Smooth muscle cell (in vitro differentiated cells): ENCODE data around the gene CACNA2D3. TPM values are rescaled to one million over a fixed set of nuclear protein-coding genes. Genes with fewer than 3 reads are reported as not detected.

Experiments
- DNase-seq: peaks from one replicate; lab custom pipeline; 2025; ENCODE audit not compliant: unreplicated experiment; lab: John Stamatoyannopoulos, UW
- H2AFZ ChIP-seq: fragments of 200-600 bp; sonication (generic); 2 replicates; pipeline ENCODE4 v1.6.0; 2016; ENCODE audit warnings: antibody characterized with exemption, low read depth, mild to moderate bottlenecking
- H3F3A ChIP-seq: fragments of 200-600 bp; sonication (generic); 2 replicates; pipeline ENCODE4 v1.6.0; 2017; ENCODE audit warnings: antibody characterized with exemption, low read depth
- H3K27ac ChIP-seq: fragments of 200-600 bp; sonication (generic); 2 replicates; pipeline ENCODE4 v1.5.1; 2016; ENCODE audit warnings: low read depth, mild to moderate bottlenecking
- H3K27me3 ChIP-seq: fragments of 200-600 bp; sonication (generic); 2 replicates; pipeline ENCODE4 v1.6.1; 2016; ENCODE audit warnings: low read depth, mild to moderate bottlenecking
- H3K36me3 ChIP-seq: fragments of 200-600 bp; sonication (generic); 2 replicates; pipeline ENCODE4 v1.5.1; 2016; ENCODE audit warnings: low read depth
- H3K4me1 ChIP-seq: fragments of 200-600 bp; sonication (generic); 2 replicates; pipeline ENCODE4 v1.5.1; 2016; ENCODE audit warnings: low read depth
- H3K4me2 ChIP-seq: fragments of 200-600 bp; sonication (generic); 2 replicates; pipeline ENCODE4 v1.6.0; 2016; ENCODE audit warnings: mild to moderate bottlenecking
- H3K4me3 ChIP-seq: fragments of 200-600 bp; sonication (generic); 2 replicates; pipeline ENCODE4 v1.5.1; 2016; ENCODE audit warnings: mild to moderate bottlenecking
- H3K79me2 ChIP-seq: fragments of 200-600 bp; sonication (generic); 2 replicates; pipeline ENCODE4 v1.6.0; 2016; ENCODE audit warnings: low read depth, mild to moderate bottlenecking
- H3K9ac ChIP-seq: fragments of 200-600 bp; sonication (generic); 2 replicates; pipeline ENCODE4 v1.6.0; 2016; ENCODE audit warnings: low read depth
- H3K9me3 ChIP-seq: fragments of 200-600 bp; sonication (generic); replicated peaks from 2 replicates; pipeline ENCODE4 v1.5.1; 2016; ENCODE audit warnings: low read depth
- H4K20me1 ChIP-seq: fragments of 200-600 bp; sonication (generic); 2 replicates; pipeline ENCODE4 v1.6.0; 2016; ENCODE audit warnings: low read depth
- CTCF ChIP-seq: fragments of 200-600 bp; sonication (generic); IDR thresholded peaks from 2 replicates; pipeline ENCODE4 v1.5.1; 2017; ENCODE audit warnings: borderline replicate concordance, mild to moderate bottlenecking, antibody characterized with exemption; ENCODE audit not compliant: insufficient read depth, poor library complexity, severe bottlenecking
- WGBS: methylation state at CpG from one replicate; pipeline ENCODE4 v1.1.7; 2016; ENCODE audit warnings: low lambda C conversion rate; 5-methylcytosine and 5-hydroxymethylcytosine counted together
- polyA plus RNA-seq: library from polyadenylated mRNA; unstranded; fragments of >200 nt; fragmentation: Nextera tagmentation; extraction: Ambion mirVana; gene quantifications from 2 replicates; pipeline ENCODE4 v1.2.1, GENCODE V29; 2016
- total RNA-seq: library from RNA; depleted of rRNA; stranded (reverse); fragments of >200 nt; gene quantifications from 2 replicates; pipeline ENCODE4 v1.2.3, GENCODE V29; 2014

CACNA2D3 gene
- total and polyA plus RNA-seq, 2 experiments from 2014 or later = 0.15 to 0.90 TPM

GRCh38 chr3:55077726-55078125 lies 955.4 kb downstream of the CACNA2D3 start:
- Histone ChIP-seq H3K4me2 (no peak overlapping the region), H3K4me1 (no peaks in the 10 kb centered on the region), H3K36me3 (no peaks in the 10 kb centered on the region), H3K4me3 (no peak overlapping the region), H4K20me1 (no peaks in the 10 kb centered on the region), H3K79me2 (no peaks in the 10 kb centered on the region), H3K27ac (no peak overlapping the region), H3K27me3 (no peaks in the 10 kb centered on the region), H2AFZ (no peak overlapping the region), H3K9me3 (no peaks in the 10 kb centered on the region), H3F3A (no peaks in the 10 kb centered on the region), H3K9ac (no peak overlapping the region)
- WGBS = 82% methylated on average over 7 of the region's 7 CpGs
- no peak for TF ChIP-seq CTCF
- no peak for DNase-seq

- no peaks in the 10 kb centered on the region for H3K27me3 ChIP-seq
- no peak for TF ChIP-seq CTCF
- H3K4me2 ChIP-seq = no peak overlapping the region
- no peaks in the 10 kb centered on the region for H3F3A ChIP-seq
- H3K9me3 ChIP-seq = no peaks in the 10 kb centered on the region
- no peaks in the 10 kb centered on the region for H3K79me2 ChIP-seq
- DNase-seq = no peak
- H4K20me1 ChIP-seq = no peaks in the 10 kb centered on the region
- H3K27ac ChIP-seq = no peak overlapping the region
- H3K9ac ChIP-seq = no peak overlapping the region
- H3K4me3 ChIP-seq = no peak overlapping the region
- 48% methylated on average over 7 of the region's 7 CpGs for WGBS
- H2AFZ ChIP-seq = no peak overlapping the region
- no peaks in the 10 kb centered on the region for H3K36me3 ChIP-seq
- no peaks in the 10 kb centered on the region for H3K4me1 ChIP-seq
These were observed 956.5 kb downstream of the CACNA2D3 start for GRCh38 chr3:55078876-55079275.

- H3K27me3 ChIP-seq = peaks cover 8% of the 10 kb centered on the region
- H2AFZ ChIP-seq = no peak overlapping the region
- TF ChIP-seq CTCF = no peak
- no peaks in the 10 kb centered on the region for H3K9me3 ChIP-seq
- WGBS = 76% methylated on average over 5 of the region's 5 CpGs
- H3K4me1 ChIP-seq = no peaks in the 10 kb centered on the region
- H3F3A ChIP-seq = no peaks in the 10 kb centered on the region
- no peak overlapping the region for H3K9ac ChIP-seq
- no peak overlapping the region for H3K4me3 ChIP-seq
- H4K20me1 ChIP-seq = no peaks in the 10 kb centered on the region
- no peak overlapping the region for H3K4me2 ChIP-seq
- no peaks in the 10 kb centered on the region for H3K36me3 ChIP-seq
- no peak overlapping the region for H3K27ac ChIP-seq
- DNase-seq = no peak
- H3K79me2 ChIP-seq = no peaks in the 10 kb centered on the region
These were observed 962.9 kb downstream of the CACNA2D3 start for GRCh38 chr3:55085231-55085630.

- Histone ChIP-seq H3K9ac (no peak overlapping the region), H3K36me3 (no peaks in the 10 kb centered on the region), H3K9me3 (no peaks in the 10 kb centered on the region), H3K27ac (no peak overlapping the region), H3K27me3 (peaks cover 8% of the 10 kb centered on the region), H3K4me1 (no peaks in the 10 kb centered on the region), H3K79me2 (no peaks in the 10 kb centered on the region), H4K20me1 (no peaks in the 10 kb centered on the region), H2AFZ (no peak overlapping the region), H3F3A (no peaks in the 10 kb centered on the region), H3K4me2 (no peak overlapping the region), H3K4me3 (no peak overlapping the region)
- no peak for DNase-seq
- 79% methylated on average over 5 of the region's 5 CpGs for WGBS
- TF ChIP-seq CTCF = no peak
These were observed 966.9 kb downstream of the CACNA2D3 start for GRCh38 chr3:55089211-55089610.
